GM12891 (cell line): ENCODE results near the gene CNGB1.
"Not testable (repeated sequence)": the region's sequence is repeated elsewhere in the genome, so short reads cannot be mapped to it uniquely, and the experiment has no call there.

Experiments
- DNase-seq: peaks from one replicate; pipeline ENCODE4 v3.0.0; 2011; ENCODE audit warnings: low spot score; ENCODE audit not compliant: insufficient read length
- FAIRE-seq: peaks from 2 replicates; lab custom pipeline; 2011; peaks lifted over from hg19 to GRCh38; lab: Jason Lieb, UNC
- PAX5 ChIP-seq: IDR thresholded peaks from 2 replicates; pipeline ENCODE4 v1.6.1; 2011; ENCODE audit warnings: low read length, moderate library complexity, mild to moderate bottlenecking; ENCODE audit not compliant: insufficient read depth, severe bottlenecking
- POLR2A ChIP-seq: IDR thresholded peaks from 2 replicates; pipeline ENCODE4 v1.6.1; 2011; ENCODE audit warnings: low read depth, low read length, control low read depth
- POLR2AphosphoS5 ChIP-seq: IDR thresholded peaks from 2 replicates; pipeline ENCODE4 v1.6.1; 2011; ENCODE audit warnings: low read depth, low read length, control low read depth
- POU2F2 ChIP-seq: IDR thresholded peaks from 2 replicates; pipeline ENCODE4 v1.6.1; 2011; ENCODE audit warnings: low read depth, mild to moderate bottlenecking, control low read depth, low read length, moderate library complexity
- SPI1 ChIP-seq: IDR thresholded peaks from 2 replicates; pipeline ENCODE4 v1.6.1; 2011; ENCODE audit warnings: low read depth, low read length, control low read depth
- TAF1 ChIP-seq: IDR thresholded peaks from 2 replicates; pipeline ENCODE4 v1.6.1; 2011; ENCODE audit warnings: low read depth, low read length, control low read depth

Gene CNGB1

GRCh38 chr16:58009856-58010416, 39.0 kb upstream of the CNGB1 start:
- no peak for TF ChIP-seq POU2F2
- DNase-seq (no peak), FAIRE-seq (no peak)

GRCh38 chr16:58004736-58005135, 33.8 kb upstream of the CNGB1 start:
- DNase-seq, FAIRE-seq: not testable (repeated sequence)

GRCh38 chr16:58002936-58003335, 32.0 kb upstream of the CNGB1 start:
- TF ChIP-seq TAF1 (no peak), POLR2AphosphoS5 (no peak), POU2F2 (no peak), SPI1 (no peak), POLR2A (no peak), PAX5 (no peak)
- DNase-seq (no peak), FAIRE-seq (no peak)

- TF ChIP-seq POLR2AphosphoS5 (no peak), PAX5 (no peak), POU2F2 (no peak), TAF1 (no peak), SPI1 (no peak), POLR2A (no peak)
- DNase-seq = no peak
- no peak for FAIRE-seq
These were observed 31.5 kb upstream of the CNGB1 start for GRCh38 chr16:58002416-58002800.

- no peak for DNase-seq
- TF ChIP-seq POU2F2 (no peak), SPI1 (no peak), POLR2AphosphoS5 (no peak), PAX5 (no peak), POLR2A (no peak), TAF1 (no peak)
- peak; percentile 71 for FAIRE-seq
These were observed 31.0 kb upstream of the CNGB1 start for GRCh38 chr16:58001781-58002415.

- peak; percentile 100 for FAIRE-seq
- peak; percentile 98 for DNase-seq
- TF ChIP-seq POLR2AphosphoS5 = no peak
- TF ChIP-seq POLR2A = peak; percentile 62; the same call in 1 of the 2 replicates
- peak; percentile 50; the same call in 1 of the 2 replicates for TF ChIP-seq TAF1
- TF ChIP-seq SPI1 = peak; percentile 49
- TF ChIP-seq POU2F2 = 0 out of 2 replicates have a peak, but pooled peaks have one; percentile 26
These were observed 30.1 kb upstream of the CNGB1 start, which contains the start of gene USB1 for GRCh38 chr16:58000706-58001676. Gene USB1 (plus strand): TSS chr16:58001407. CDS start chr16:58001484, 77 bp downstream.

- peak; percentile 38 for DNase-seq
- FAIRE-seq = no peak
- TF ChIP-seq POU2F2 = no peak
- no peak for TF ChIP-seq POLR2AphosphoS5
- no peak for TF ChIP-seq POLR2A
- no peak for TF ChIP-seq PAX5
- TF ChIP-seq SPI1 = no peak
- no peak for TF ChIP-seq TAF1
These were observed 29.2 kb upstream of the CNGB1 start, which contains the start of gene ZNF319 for GRCh38 chr16:57999971-58000705. Gene ZNF319 (minus strand): TSS chr16:58000672. CDS start chr16:57998265, 2,407 bp downstream.

- peak; percentile 64 for FAIRE-seq
- peak; percentile 52 for DNase-seq
- TF ChIP-seq PAX5 (no peak), POLR2AphosphoS5 (no peak)
These were observed 28.5 kb upstream of the CNGB1 start for GRCh38 chr16:57999366-57999970.

GRCh38 chr16:57998992-57999365, 28.1 kb upstream of the CNGB1 start:
- FAIRE-seq (no peak), DNase-seq (no peak)
- TF ChIP-seq POLR2A = no peak
- TF ChIP-seq POU2F2 = no peak
- TF ChIP-seq SPI1 = no peak
- no peak for TF ChIP-seq POLR2AphosphoS5
- no peak for TF ChIP-seq PAX5
- TF ChIP-seq TAF1 = no peak
